Large intestine (tissue), 3 donors: ENCODE measurements around the gene WDFY2. TPM values are rescaled to one million over a fixed set of nuclear protein-coding genes. Genes with fewer than 3 reads are reported as not detected.

Source experiments
- DNase-seq, 2 donors: peaks; one replicate each; pipeline versions ENCODE4 v3.0.0 to v3.0.0-alpha.2; 2013
- H3K27ac ChIP-seq: one replicate; pipeline ENCODE4 v1.5.1; 2013; ENCODE audit warnings: low read length
- H3K27me3 ChIP-seq: 2 replicates; pipeline ENCODE4 v1.6.1; 2013; ENCODE audit warnings: low read length; ENCODE audit not compliant: control insufficient read depth, insufficient read depth
- H3K36me3 ChIP-seq: 2 replicates; pipeline ENCODE4 v1.6.1; 2013; ENCODE audit warnings: low read length; ENCODE audit not compliant: control insufficient read depth, insufficient read depth
- H3K4me1 ChIP-seq: one replicate; pipeline ENCODE4 v1.6.1; 2013; ENCODE audit warnings: low read length; ENCODE audit not compliant: control insufficient read depth, insufficient read depth
- H3K4me3 ChIP-seq: one replicate; pipeline ENCODE4 v1.5.1; 2013; ENCODE audit warnings: low read length
- H3K9me3 ChIP-seq: one replicate; pipeline ENCODE4 v1.6.1; 2013; ENCODE audit warnings: mild to moderate bottlenecking, low read depth, low read length, moderate library complexity; ENCODE audit not compliant: control insufficient read depth
- whole genome bisulfite sequencing: methylation state at CpG from one replicate; pipeline ENCODE4 v1.1.5; 2013; ENCODE audit warnings: low lambda C conversion rate; ENCODE audit not compliant: insufficient coverage; 5-methylcytosine and 5-hydroxymethylcytosine counted together
- polyA plus RNA-seq: library from polyadenylated mRNA; unstranded; fragments of 120-200 nt; gene quantifications from one replicate; pipeline ENCODE4 v1.2.1, GENCODE V29; 2013

Gene WDFY2
- polyA plus RNA-seq, 1 donor = 7.2 TPM

DNA sequence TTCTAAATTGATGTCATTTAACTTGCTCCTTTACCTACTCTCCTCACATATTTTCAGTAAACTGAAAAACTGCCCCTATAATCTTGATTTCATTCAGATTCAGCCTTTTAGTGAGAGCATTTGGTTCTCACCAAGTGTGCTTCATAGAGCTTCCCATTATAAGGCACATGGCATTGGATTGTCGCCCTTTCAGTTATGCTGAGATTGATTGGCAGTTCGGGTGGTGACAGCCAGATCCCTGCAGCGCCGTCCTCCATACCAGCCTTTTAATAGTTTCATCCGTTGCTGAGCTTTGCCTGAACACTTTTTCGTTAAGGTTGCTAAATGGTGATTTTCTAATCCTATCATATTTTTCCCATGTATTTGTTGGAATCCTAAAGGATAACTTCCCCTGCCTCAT lies 139.3 kb downstream of the WDFY2 start:
- H3K36me3 ChIP-seq = no peaks in the 10 kb centered on the region
- no peaks in the 10 kb centered on the region for H3K9me3 ChIP-seq
- H3K4me3 ChIP-seq = no peak overlapping the region
- H3K27ac ChIP-seq = no peak overlapping the region
- no peaks in the 10 kb centered on the region for H3K4me1 ChIP-seq
- no peaks in the 10 kb centered on the region for H3K27me3 ChIP-seq
- no peak for DNase-seq
- 83% methylated on average over 1 of the region's 6 CpGs for WGBS

DNA sequence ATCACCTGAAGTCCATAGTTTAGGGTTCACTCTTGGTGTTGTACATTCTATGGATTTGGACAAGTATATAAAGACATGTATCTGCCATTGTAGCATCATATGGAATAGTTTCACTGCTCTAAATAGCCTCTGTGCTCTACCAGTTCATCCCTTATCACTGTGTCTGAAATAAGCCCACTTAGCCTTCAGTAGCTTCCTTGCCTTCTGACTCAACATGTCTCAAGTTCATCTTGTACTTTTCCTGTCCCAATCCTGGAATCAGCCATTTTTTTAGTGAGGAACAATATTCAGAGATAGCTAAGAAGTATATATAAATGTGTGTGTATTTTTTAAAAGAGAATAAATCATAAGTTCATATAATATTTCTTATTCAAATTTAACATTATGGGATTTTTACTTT lies 140.5 kb downstream of the WDFY2 start:
- H3K4me1 ChIP-seq = peaks cover 3% of the 10 kb centered on the region

DNA sequence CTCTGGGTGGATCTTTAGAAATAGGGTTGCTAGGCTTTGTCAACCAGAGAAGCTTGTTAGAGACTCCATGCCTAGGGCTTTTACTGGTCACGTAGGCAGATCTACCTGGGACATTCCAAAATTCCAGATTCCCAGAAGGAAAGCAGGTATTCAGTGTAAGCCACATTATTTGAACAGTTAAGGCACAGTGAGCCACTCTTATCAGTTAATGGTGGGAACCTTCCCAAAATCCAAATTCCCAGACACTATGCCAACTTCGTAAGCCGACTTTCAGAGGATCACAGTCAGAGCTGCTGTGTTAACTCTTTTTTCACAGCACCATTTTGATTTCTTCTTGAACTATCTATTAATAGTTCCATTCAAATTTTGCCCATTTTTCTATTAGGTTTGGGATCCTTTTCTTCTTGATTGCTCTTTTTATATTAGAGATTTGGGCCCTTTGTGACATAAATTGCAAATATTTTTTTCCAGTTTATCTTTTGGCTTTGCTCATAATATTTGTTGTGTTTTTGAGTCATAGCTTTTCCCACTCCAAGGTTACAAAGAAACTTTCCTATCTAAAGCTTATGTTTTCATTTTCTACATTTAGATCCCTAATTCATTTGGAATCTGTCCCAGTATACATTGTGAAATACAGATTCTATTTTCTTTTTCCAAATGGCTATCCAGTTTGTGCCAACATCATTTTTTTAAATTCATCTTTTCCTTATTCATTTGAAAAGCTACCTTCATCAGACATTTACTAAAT lies 142.4 kb downstream of the WDFY2 start:
- no peak overlapping the region for H3K4me3 ChIP-seq
- no peaks in the 10 kb centered on the region for H3K9me3 ChIP-seq
- 100% methylated on average over 1 of the region's 3 CpGs for WGBS
- no peak for DNase-seq
- no peaks in the 10 kb centered on the region for H3K27me3 ChIP-seq
- peaks cover 15% of the 10 kb centered on the region for H3K4me1 ChIP-seq
- no peak overlapping the region for H3K27ac ChIP-seq
- H3K36me3 ChIP-seq = no peaks in the 10 kb centered on the region

More for the DNA sequence above, 140.5 kb downstream of the WDFY2 start:
- no peaks in the 10 kb centered on the region for H3K36me3 ChIP-seq
- H3K27ac ChIP-seq = no peak overlapping the region
- no peak for DNase-seq
- H3K9me3 ChIP-seq = no peaks in the 10 kb centered on the region
- no peak overlapping the region for H3K4me3 ChIP-seq
- no peaks in the 10 kb centered on the region for H3K27me3 ChIP-seq

DNA sequence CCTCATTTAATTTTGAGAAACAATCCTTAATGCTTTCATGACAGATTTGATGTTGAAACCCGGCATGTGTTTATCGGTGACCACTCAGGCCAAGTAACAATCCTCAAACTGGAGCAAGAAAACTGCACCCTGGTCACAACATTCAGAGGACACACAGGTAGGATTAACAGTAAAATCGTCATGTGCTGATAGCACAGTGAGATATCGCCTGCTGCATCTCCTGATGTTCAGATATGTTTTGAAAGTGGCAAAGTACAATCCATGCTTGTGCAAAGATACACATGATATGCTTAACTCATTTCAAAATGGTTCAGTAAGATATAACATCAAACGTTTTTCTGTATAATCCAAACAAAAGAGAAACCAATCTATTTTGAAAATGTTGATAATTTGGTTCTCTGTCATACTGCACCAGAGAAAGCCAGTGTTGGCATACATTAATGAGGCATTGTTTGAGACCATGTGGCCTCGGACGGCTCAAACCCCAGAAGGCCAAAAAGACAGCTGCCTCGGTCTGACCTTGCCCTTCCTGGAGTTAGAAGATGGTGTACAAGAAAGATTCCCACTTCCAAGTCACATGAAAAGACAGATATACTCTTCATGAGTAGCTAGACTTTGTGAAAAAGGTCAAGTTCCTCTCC lies 143.5 kb downstream of the WDFY2 start:
- H3K27me3 ChIP-seq = no peaks in the 10 kb centered on the region
- no peaks in the 10 kb centered on the region for H3K36me3 ChIP-seq
- H3K27ac ChIP-seq = no peak overlapping the region
- no peak for DNase-seq
- no peak overlapping the region for H3K4me3 ChIP-seq
- H3K9me3 ChIP-seq = no peaks in the 10 kb centered on the region
- H3K4me1 ChIP-seq = peaks cover 20% of the 10 kb centered on the region
- WGBS = 75% methylated on average over 1 of the region's 8 CpGs

DNA sequence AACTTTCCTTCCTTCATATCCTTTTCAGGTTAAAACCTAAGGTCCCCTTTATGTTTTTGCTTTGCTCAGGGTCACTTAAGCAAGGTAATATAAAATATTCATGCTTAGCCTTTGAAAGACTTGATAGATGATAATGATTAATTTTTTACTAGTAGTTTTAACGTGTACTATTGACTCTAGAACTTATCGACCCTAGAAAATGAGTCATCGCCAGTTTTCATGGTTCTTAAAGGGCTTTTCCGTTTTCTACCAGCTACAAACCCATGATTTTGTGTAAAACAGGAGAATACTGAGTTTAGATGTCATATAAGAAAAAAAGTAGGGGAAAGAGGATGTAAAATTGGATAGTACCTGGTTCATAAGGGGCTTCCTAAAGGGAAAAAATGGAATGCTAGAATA lies 144.0 kb downstream of the WDFY2 start:
- DNase-seq = peak in 1 of 2 donors; percentile 26
- Histone ChIP-seq H3K27me3 (no peaks in the 10 kb centered on the region), H3K9me3 (no peaks in the 10 kb centered on the region), H3K36me3 (no peaks in the 10 kb centered on the region), H3K4me3 (no peak overlapping the region), H3K4me1 (peaks cover 20% of the 10 kb centered on the region), H3K27ac (no peak overlapping the region)
- WGBS = 70% methylated on average over 2 of the region's 4 CpGs

DNA sequence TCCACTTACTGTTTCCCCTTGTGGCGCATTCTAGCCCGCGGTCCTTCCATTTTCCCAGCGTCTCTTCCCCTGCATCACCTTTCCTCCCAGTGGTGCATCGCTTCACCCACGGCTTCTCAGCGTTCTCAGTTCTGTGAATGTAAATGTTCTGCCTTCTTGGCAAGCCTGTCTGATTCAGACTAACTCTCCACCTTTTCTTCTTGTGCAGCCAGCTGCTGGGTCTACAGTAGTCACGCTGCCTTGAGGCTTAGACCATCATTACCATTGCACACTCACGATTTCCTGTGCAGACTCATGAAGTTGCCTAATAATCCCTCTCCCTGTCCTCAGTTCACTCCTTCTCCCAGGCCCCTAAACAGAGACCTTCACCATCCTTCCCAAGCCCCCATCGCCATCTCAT lies 144.7 kb downstream of the WDFY2 start:
- Histone ChIP-seq H3K27ac (no peak overlapping the region), H3K36me3 (no peaks in the 10 kb centered on the region), H3K27me3 (no peaks in the 10 kb centered on the region), H3K4me1 (peaks cover 20% of the 10 kb centered on the region), H3K9me3 (no peaks in the 10 kb centered on the region), H3K4me3 (no peak overlapping the region)
- no peak for DNase-seq
- 100% methylated on average over 6 of the region's 10 CpGs for WGBS

DNA sequence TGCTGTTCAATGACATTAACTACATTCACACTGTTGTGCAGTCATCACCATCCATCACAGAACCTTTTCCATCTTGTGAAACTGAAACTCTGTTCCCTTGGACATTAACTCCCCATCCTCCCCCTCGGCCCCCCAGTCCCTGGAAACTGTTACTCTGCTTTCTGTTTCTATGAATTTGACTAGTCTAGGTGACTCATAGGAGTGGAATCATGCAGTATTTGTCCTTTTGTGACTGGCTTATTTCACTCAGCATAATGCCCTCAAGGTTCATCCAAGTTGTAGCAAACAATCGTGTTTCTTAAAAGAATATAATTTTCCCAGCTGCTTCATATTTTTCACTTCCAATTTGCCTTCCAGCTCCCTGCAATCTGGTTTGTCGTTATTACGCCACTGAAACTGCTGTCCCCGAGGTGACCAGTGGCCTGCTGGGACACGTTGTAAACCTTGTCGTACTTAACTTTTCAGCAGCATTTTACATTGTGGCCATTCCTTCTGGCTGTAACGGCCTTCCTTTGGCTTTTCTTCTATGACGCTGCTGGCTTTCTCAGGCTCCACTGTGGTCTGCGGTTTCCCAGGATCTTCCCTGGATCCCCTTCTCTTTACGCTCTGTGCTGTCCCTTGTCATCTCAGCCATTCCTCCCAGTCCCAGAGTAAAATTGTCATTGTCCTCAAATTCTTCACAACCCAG lies 145.7 kb downstream of the WDFY2 start:
- Histone ChIP-seq H3K9me3 (no peaks in the 10 kb centered on the region), H3K27me3 (no peaks in the 10 kb centered on the region), H3K4me3 (no peak overlapping the region), H3K36me3 (no peaks in the 10 kb centered on the region), H3K27ac (peak overlapping the region; percentile 68), H3K4me1 (peaks cover 20% of the 10 kb centered on the region)
- DNase-seq = peak; percentile 61 to 85
- WGBS = no CpG with 5 or more reads among the region's 11 CpGs

DNA sequence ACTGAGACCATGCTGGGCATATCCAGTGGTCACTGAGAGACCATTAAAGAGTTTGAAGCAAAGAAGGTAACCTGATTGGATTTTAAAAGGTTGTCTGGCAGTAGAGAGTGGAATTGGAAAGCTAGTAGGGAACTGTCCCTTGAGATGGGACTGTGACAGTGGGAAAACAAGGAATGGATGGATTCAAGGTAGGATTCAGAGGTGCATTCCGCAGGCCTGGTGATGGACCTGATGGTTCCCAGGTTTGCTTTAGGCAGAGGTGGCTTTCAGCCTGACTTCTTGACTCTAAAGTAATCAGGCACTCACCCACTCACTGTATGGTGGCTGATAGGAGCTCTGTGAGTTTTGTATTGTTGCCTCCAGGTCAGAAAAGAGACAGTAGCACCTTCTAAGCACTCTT lies 146.7 kb downstream of the WDFY2 start:
- Histone ChIP-seq H3K4me1 (peaks cover 20% of the 10 kb centered on the region), H3K27ac (no peak overlapping the region), H3K9me3 (no peaks in the 10 kb centered on the region), H3K27me3 (no peaks in the 10 kb centered on the region), H3K4me3 (no peak overlapping the region), H3K36me3 (no peaks in the 10 kb centered on the region)
- DNase-seq = peak in 1 of 2 donors; percentile 45
- WGBS = no CpG with 5 or more reads among the region's 1 CpG

DNA sequence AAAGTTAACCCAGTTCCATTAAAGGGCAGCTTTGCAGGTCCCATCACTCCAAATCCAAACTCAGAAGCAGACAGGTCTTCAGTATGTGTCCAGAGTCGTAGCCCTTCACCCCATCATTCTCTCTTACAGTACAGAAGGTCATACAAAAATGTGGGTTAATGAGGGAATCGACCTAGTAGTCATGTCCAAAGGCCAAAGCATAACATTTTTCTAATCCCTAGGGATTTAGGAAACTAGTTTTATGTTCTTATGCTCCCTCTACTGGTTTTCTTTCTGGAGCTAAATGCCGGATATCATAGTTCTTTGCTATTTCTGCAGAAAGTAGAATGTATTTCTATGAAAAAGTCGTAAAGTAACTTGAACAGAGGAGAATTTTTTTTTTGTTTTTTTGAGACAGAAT lies 147.5 kb downstream of the WDFY2 start:
- Histone ChIP-seq H3K4me3 (no peak overlapping the region), H3K36me3 (no peaks in the 10 kb centered on the region), H3K27ac (no peak overlapping the region), H3K9me3 (no peaks in the 10 kb centered on the region), H3K4me1 (peaks cover 20% of the 10 kb centered on the region), H3K27me3 (no peaks in the 10 kb centered on the region)
- WGBS = no CpG with 5 or more reads among the region's 4 CpGs
- peak in 1 of 2 donors; percentile 31 for DNase-seq

DNA sequence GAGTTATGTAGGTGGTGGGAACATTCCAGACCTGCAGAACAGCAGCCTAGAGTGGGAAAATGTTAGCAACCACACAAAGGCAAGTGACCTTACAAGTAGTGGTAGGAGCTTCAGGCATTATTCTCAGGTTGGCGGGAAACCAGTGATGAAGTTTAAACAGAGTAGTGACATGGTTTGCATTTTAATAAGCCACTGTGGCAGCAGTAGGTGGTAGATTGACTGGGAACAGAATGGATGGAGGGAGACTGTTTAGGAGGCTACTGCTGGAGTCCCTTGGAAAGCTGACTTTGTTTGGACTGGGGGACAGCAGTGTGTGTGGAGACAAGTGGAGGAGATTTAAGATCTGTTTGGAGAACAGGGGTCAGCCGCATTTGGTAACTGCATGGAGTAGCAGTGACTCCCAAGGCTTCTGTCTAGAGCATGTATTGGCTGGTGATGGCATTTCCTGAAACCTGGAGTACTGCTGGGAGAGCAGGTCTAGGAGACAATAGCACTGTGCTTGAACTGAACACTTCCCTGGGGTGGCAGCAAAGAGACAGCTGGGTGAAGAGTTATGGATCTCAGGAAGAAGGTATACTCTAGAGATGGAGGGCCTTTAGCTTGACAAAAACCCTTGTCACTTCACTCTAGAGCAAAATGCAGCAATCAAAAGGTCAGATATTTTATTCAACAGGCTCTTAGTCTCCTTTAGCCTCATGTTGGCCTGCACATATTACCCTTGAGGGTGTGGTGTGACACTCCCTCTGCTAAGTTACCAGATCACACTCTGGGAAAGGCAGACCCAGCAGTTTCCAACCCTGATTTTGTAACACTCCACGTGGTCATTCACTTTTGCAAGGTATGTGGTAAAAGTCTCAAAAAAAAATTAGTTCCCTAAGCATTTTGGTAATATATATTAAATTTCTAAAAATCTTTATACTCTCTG lies 149.4 kb downstream of the WDFY2 start:
- peak; percentile 33 to 59 for DNase-seq
- 0% methylated on average over 1 of the region's 3 CpGs for WGBS
- Histone ChIP-seq H3K27me3 (no peaks in the 10 kb centered on the region), H3K27ac (peak overlapping the region; percentile 14), H3K36me3 (no peaks in the 10 kb centered on the region), H3K4me3 (no peak overlapping the region), H3K9me3 (no peaks in the 10 kb centered on the region), H3K4me1 (peaks cover 20% of the 10 kb centered on the region)
